GM18907 (cell line): ENCODE measurements around the gene TACC3.

Source experiments
- ATAC-seq: cut with Tn5 transposase; IDR thresholded peaks from one replicate; pipeline ENCODE4 v1.9.1; 2021; ENCODE audit warnings: mild to moderate bottlenecking, moderate library complexity; ENCODE audit not compliant: unreplicated experiment

TACC3 gene

GRCh38 chr4:1788254-1788973, 67.1 kb downstream of the TACC3 start:
- ATAC-seq: no peak

- ATAC-seq: no peak
Observed at GRCh38 chr4:1789552-1789951, 68.2 kb downstream of the TACC3 start.

DNA sequence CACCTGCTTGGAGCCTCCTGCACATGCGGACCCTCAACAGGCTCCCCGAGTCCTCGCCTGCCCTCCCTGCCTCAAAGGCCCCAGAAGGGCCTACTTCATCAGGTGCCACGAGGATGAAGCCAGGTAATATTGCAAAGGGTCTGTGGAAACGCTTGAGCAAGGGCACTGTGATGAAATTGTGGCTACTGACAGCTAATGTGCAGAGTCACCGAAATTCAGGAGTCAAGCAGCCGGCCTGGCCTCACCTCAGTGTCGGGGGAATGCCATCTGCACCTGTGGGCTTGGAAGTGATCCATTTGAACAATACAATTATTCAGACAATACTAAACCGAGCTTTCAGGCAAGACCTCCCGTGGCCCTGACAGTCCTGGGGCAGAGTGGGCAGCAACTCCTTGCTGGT, 68.7 kb downstream of the TACC3 start:
- ATAC-seq: no peak

- no peak for ATAC-seq
Observed at GRCh38 chr4:1792158-1792831, 71.0 kb downstream of the TACC3 start.

DNA sequence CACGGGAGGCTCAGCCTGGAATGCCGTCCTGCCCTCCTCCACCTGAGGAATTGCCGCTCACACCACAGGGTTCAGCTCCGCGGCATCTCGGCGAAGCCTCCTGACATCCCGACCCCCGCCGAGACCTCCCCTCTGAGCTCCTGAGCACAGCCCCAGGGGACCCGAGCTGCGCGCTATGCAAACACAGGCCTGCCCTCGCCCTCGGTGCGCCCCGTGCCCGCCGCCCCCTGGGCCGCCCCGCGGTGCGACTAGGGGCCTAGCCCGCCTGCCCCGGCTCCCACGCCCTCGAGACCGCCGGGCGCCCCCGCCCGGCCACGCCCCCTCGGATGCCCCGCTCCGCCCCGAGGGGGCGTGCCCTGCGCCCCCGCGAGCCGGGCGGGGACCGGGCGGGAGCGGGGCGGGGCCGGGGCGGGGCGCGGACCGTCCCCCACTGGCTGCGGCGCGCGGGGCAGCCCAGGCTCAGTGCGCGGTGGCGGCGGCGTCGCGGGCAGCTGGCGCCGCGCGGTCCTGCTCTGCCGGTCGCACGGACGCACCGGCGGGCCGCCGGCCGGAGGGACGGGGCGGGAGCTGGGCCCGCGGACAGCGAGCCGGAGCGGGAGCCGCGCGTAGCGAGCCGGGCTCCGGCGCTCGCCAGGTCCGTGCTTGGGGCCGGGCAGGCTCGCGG, 71.6 kb downstream of the TACC3 start, which contains the start of gene FGFR3:
Gene FGFR3 (plus strand): TSS at position 462 of the 664 bp plus-strand sequence. CDS start 642 bp downstream, outside the sequence.
- no peak for ATAC-seq

GRCh38 chr4:1793496-1793840, 72.1 kb downstream of the TACC3 start:
- ATAC-seq: no peak

DNA sequence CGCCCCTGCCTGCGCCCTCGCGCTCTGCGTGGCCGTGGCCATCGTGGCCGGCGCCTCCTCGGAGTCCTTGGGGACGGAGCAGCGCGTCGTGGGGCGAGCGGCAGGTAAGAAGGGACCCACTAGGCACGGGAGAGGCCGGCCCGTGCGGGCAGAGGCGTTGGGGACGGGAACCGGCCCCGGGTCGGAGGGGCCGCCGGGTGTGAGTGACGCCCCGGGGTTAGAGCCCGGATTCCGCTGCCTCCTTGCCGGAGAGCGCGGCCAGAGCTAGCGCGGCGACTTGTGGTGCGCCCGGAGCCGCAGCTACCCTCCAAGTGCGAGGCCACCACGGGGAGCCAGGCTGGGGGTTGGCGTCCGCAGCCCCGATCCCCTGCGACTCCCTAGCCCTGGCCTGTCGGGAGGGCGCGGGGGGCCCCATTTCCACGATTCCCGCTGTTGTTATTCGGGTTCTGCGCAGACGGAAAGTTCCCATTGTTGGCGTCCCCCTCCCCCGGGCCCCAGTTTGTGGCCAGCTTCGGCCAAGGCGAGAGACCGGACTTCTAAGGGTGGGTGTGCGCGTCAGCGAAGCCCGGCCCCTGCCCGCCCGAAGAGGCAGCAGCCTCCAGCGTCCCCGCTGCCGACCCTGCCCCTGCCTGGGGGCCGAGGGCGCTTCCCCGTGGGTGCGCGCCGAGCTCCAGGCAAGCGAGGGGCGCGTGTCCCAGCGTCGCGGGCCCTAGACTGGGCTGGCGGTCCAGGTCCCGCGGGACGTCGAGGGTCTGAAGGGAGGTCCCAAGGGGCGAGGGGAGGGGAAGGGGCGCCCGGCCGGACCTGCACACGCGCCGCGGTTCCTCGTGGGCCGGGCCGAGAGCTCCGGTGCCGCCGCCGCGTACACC, 72.9 kb downstream of the TACC3 start:
- no peak for ATAC-seq
